K562 (cell line): Measurements from ENCODE around the gene ADK. TPM values are rescaled to one million over a fixed set of nuclear protein-coding genes. Genes with fewer than 3 reads are reported as not detected.

Source experiments
- ATAC-seq: fragments of 200-7000 bp; cut with Tn5 transposase; 3 replicates; pipeline ENCODE4 v1.9.1; 2020; ENCODE audit warnings: moderate library complexity
- BruUV-seq: library from RNA; stranded (reverse); fragments of 400-500 nt; replicated peaks from 2 replicates; lab custom pipeline; 2021; lab: Mats Ljungman, UMichigan
- CTCF ChIA-PET: fragments of 300-600 bp; formaldehyde crosslinking; extraction: SDS; loops from one replicate; lab custom pipeline; 2021; ENCODE audit warnings: low intra/inter-chr PET ratio; lab: Yijun Ruan, JAX
- POLR2A ChIA-PET: fragments of 300-600, 350-650 bp; sonication (Branson Sonifier 250); formaldehyde crosslinking; extraction: SDS; loops from one replicate; lab custom pipeline; 2021; ENCODE audit warnings: antibody characterized with exemption, inconsistent platforms; lab: Yijun Ruan, JAX
- DNase-seq, 4 experiments: peaks; one replicate each; pipeline versions ENCODE4 v3.0.0 to v3.0.0-alpha.2; 2011 to 2018; ENCODE audit warnings: low spot score in 3 of 4, mixed read lengths in 3 of 4; ENCODE audit errors: extremely low read depth in 1 of 4
- FAIRE-seq: peaks from 2 replicates; lab custom pipeline; 2011; peaks lifted over from hg19 to GRCh38; lab: Jason Lieb, UNC
- H2AFZ ChIP-seq: 2 replicates; pipeline ENCODE4 v1.6.0; 2011; ENCODE audit warnings: low read depth, low read length, control low read depth, inconsistent platforms
- H3K27ac ChIP-seq: fragments of 200-600 bp; 3 replicates; pipeline ENCODE4 v1.8.0; 2011; ENCODE audit warnings: low read depth, mild to moderate bottlenecking, control low read depth, inconsistent platforms, low read length, moderate library complexity, mixed read lengths; ENCODE audit errors: extremely low read depth
- H3K27me3 ChIP-seq, 2 experiments: fragments of 300-600 bp in 1 of 2; 2 replicates in 1 of 2; 3 replicates in 1 of 2; pipeline versions ENCODE4 v1.6.0 to v1.8.0; 2011; ENCODE audit warnings: inconsistent platforms in 2 of 2, low read length in 2 of 2, mild to moderate bottlenecking in 1 of 2, mixed read lengths in 1 of 2, moderate library complexity in 1 of 2; ENCODE audit not compliant: control insufficient read depth in 2 of 2, insufficient read depth in 2 of 2
- H3K36me3 ChIP-seq: fragments of 300-600 bp; 3 replicates; pipeline ENCODE4 v1.8.0; 2011; ENCODE audit warnings: mild to moderate bottlenecking, low read length, inconsistent platforms; ENCODE audit not compliant: control insufficient read depth, insufficient read depth
- H3K4me1 ChIP-seq, 2 experiments: fragments of 200-600 bp in 1 of 2; replicated peaks in 1 of 2; 2 replicates in 1 of 2; 3 replicates in 1 of 2; pipeline versions ENCODE4 v1.5.1 to v1.8.0; 2011; ENCODE audit warnings: inconsistent platforms in 2 of 2, low read length in 2 of 2, mild to moderate bottlenecking in 1 of 2, mixed read lengths in 1 of 2, moderate library complexity in 1 of 2; ENCODE audit not compliant: control insufficient read depth in 2 of 2, insufficient read depth in 2 of 2
- H3K4me2 ChIP-seq: 2 replicates; pipeline ENCODE4 v1.6.1; 2011; ENCODE audit warnings: low read length, control low read depth, inconsistent platforms, mixed read lengths; ENCODE audit not compliant: insufficient read depth
- H3K4me3 ChIP-seq: fragments of 200-600 bp; sonication (generic), shearing (Covaris generic); 2 replicates; pipeline ENCODE4 v1.5.1; 2016; ENCODE audit warnings: control low read depth, inconsistent platforms
- H3K79me2 ChIP-seq: fragments of 200-600 bp; 3 replicates; pipeline ENCODE4 v1.8.0; 2011; ENCODE audit warnings: low read length, inconsistent platforms; ENCODE audit not compliant: control insufficient read depth, insufficient read depth
- H3K9ac ChIP-seq, 2 experiments: 2 replicates each; pipeline versions ENCODE4 v1.6.0 to v1.6.1; 2011; ENCODE audit warnings: low read depth in 2 of 2, low read length in 2 of 2, control low read depth in 1 of 2, inconsistent platforms in 1 of 2, mild to moderate bottlenecking in 1 of 2, mixed read lengths in 1 of 2; ENCODE audit not compliant: insufficient read depth in 1 of 2
- H3K9me1 ChIP-seq: one replicate; pipeline ENCODE4 v1.6.0; 2011; ENCODE audit warnings: inconsistent platforms, mild to moderate bottlenecking, low read length, moderate library complexity; ENCODE audit not compliant: control insufficient read depth, insufficient read depth
- H3K9me3 ChIP-seq: replicated peaks from 2 replicates; pipeline ENCODE4 v1.5.1; 2011; ENCODE audit warnings: low read depth, low read length, inconsistent platforms; ENCODE audit not compliant: control insufficient read depth, insufficient read depth
- H4K20me1 ChIP-seq: replicated peaks from 2 replicates; pipeline ENCODE4 v1.6.1; 2011; ENCODE audit warnings: low read length, inconsistent platforms, mixed read lengths; ENCODE audit not compliant: control insufficient read depth, insufficient read depth
- CHD2 ChIP-seq: IDR thresholded peaks from 2 replicates; pipeline ENCODE4 v1.6.1; 2011; ENCODE audit warnings: low read depth, low read length
- FOXK2 ChIP-seq, 2 experiments: fragments of 450-650 bp; IDR thresholded peaks in 1 of 2; conservative IDR thresholded peaks in 1 of 2; 2 replicates each; pipeline ENCODE4 v1.6.1; 2016; ENCODE audit warnings: low read depth in 2 of 2, mild to moderate bottlenecking in 1 of 2
- ILK ChIP-seq: fragments of 450-650 bp; IDR thresholded peaks from 2 replicates; pipeline ENCODE4 v1.6.1; 2016; ENCODE audit warnings: missing genetic modification characterization, low read depth, mild to moderate bottlenecking, missing compliant biosample characterization, moderate library complexity, borderline replicate concordance
- NFATC3 ChIP-seq: fragments of 450-650 bp; IDR thresholded peaks from 2 replicates; pipeline ENCODE4 v1.6.1; 2017; ENCODE audit warnings: mild to moderate bottlenecking
- ZNF23 ChIP-seq: fragments of 250-450 bp; sonication (Bioruptor Pico); IDR thresholded peaks from 2 replicates; pipeline ENCODE4 v1.4.0; 2020; ENCODE audit warnings: mild to moderate bottlenecking
- ZNF263 ChIP-seq: sonication (generic); formaldehyde crosslinking; IDR thresholded peaks from 2 replicates; pipeline ENCODE4 v1.8.0; 2022; ENCODE audit warnings: mild to moderate bottlenecking, missing genetic modification reagents, borderline replicate concordance
- ZNF696 ChIP-seq: fragments of 250-450 bp; sonication (Bioruptor Pico); conservative IDR thresholded peaks from 2 replicates; pipeline ENCODE4 v1.4.0; 2020; ENCODE audit warnings: mild to moderate bottlenecking, moderate library complexity
- ZSCAN32 ChIP-seq: fragments of 450-650 bp; formaldehyde crosslinking; IDR thresholded peaks from 2 replicates; pipeline ENCODE4 v1.4.0; 2020; ENCODE audit warnings: mild to moderate bottlenecking, moderate library complexity
- WGBS: fragments of 100-300 bp; shearing (Covaris generic); methylation state at CpG from one replicate; pipeline ENCODE4 v1.1.6; 2016; ENCODE audit warnings: low coverage, mixed read lengths; ENCODE audit not compliant: insufficient coverage; ENCODE audit errors: missing lambda C conversion rate; 5-methylcytosine and 5-hydroxymethylcytosine counted together
- in situ Hi-C: fragments of 300-500 bp; cut with MboI; formaldehyde crosslinking; loops from 4 replicates; pipeline ENCODE4 v1.15.0; 2018; ENCODE audit warnings: inconsistent platforms, mixed read lengths
- intact Hi-C: fragments of 100-400 bp; cut with micrococcal nuclease; formaldehyde crosslinking; loops from 2 replicates; pipeline ENCODE4 v1.14.2; 2022
- polyA plus RNA-seq, 8 experiments: library from polyadenylated mRNA; depleted of rRNA in 4 of 8; stranded (reverse) in 5 of 8; unstranded in 3 of 8; fragments of >200 nt; fragmentation: Nextera tagmentation in 2 of 8; fragmentation: Illumina TruSeq in 1 of 8; extraction: Ambion mirVana in 2 of 8; extraction: Trizol in 1 of 8; gene quantifications; 2 replicates each; pipeline versions ENCODE4 v1.2.1 to v1.2.3, GENCODE V29; 2011 to 2014; ENCODE audit warnings: inconsistent platforms in 1 of 8, missing spikeins in 1 of 8
- total RNA-seq, 7 experiments: library from RNA; depleted of rRNA in 6 of 7; stranded (reverse); fragments of >200 nt in 6 of 7; fragmentation: Illumina TruSeq in 2 of 7; extraction: Trizol in 2 of 7; gene quantifications; 2 replicates each; pipeline versions ENCODE4 v1.2.1 to v1.2.3, GENCODE V29; 2011 to 2021; ENCODE audit warnings: low replicate concordance in 1 of 7
- TF ChIP-seq, protein P1 (sequence below): fragments of 450-650 bp; formaldehyde crosslinking; IDR thresholded peaks from 2 replicates; pipeline ENCODE4 v1.4.0; 2022; ENCODE audit warnings: missing genetic modification characterization
- TF ChIP-seq, protein P2 (sequence below): IDR thresholded peaks from 2 replicates; pipeline ENCODE4 v1.6.1; 2014; ENCODE audit warnings: antibody characterized with exemption
- TF ChIP-seq, protein P3 (sequence below), 2 experiments: fragments of 450-650 bp in 1 of 2; sonication (generic) in 1 of 2; formaldehyde crosslinking in 1 of 2; IDR thresholded peaks; 2 replicates each; pipeline versions ENCODE4 v1.7.1 to v1.9.0; 2016 to 2022; ENCODE audit warnings: inconsistent platforms in 1 of 2, mild to moderate bottlenecking in 1 of 2, missing genetic modification reagents in 1 of 2

Gene ADK
- total and polyA plus RNA-seq, 9 of the 15 experiments (the other 6 are each of a cell fraction or from before 2014, with no cell fraction given) = 54.2 to 97.8 (median 73.6) TPM

DNA sequence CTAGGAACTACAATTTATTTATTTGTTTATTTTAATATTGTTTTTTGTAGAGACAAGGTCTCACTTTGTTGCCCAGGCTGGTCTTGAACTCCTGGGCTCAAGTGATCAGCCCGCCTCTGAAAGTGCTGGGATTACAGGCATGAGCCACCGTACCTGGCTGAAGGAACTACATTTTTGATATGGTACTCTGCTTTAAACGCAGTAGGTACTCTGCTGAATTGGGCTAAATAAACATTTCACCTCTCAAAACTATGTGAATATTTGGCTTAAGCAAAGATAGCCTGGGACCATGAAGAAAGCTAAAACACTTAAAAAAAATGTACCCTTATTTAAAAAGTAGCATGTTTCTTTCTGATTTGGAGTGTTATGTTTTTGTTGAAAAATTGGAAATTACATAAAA lies 138.2 kb downstream of the ADK start:
- no peak overlapping the region for H3K4me2 ChIP-seq
- no TSS peak for BruUV-seq
- H3K4me3 ChIP-seq = no peak overlapping the region
- ChIA-PET CTCF (interaction anchor here (0.7 kb wide), 1 partner anchor 47 kb away, joined by 3 read pairs; no protein-coding TSS in a partner anchor), POLR2A (interaction anchor here (1.0 kb wide), 1 partner anchor 17 kb away, joined by 3 read pairs; no protein-coding TSS in a partner anchor)
- H3K36me3 ChIP-seq = no peaks in the 10 kb centered on the region
- in situ Hi-C loops = no loop called here
- no peak for ATAC-seq
- intact Hi-C loops = no loop called here
- no peaks in the 10 kb centered on the region for H3K9me3 ChIP-seq
- FAIRE-seq = no peak
- H3K9me1 ChIP-seq = no peaks in the 10 kb centered on the region
- H3K27me3 ChIP-seq = no peaks in the 10 kb centered on the region
- H3K79me2 ChIP-seq = no peaks in the 10 kb centered on the region
- no peak overlapping the region for H3K9ac ChIP-seq
- 76% methylated on average over 3 of the region's 3 CpGs for WGBS
- no peak overlapping the region for H2AFZ ChIP-seq
- peaks cover 3 to 7% of the 10 kb centered on the region in 2 experiments; a peak in 2 of 5 replicates for H3K4me1 ChIP-seq
- H3K27ac ChIP-seq = no peak overlapping the region
- no peaks in the 10 kb centered on the region for H4K20me1 ChIP-seq
- DNase-seq = no peak
- TF ChIP-seq, protein P1, sequence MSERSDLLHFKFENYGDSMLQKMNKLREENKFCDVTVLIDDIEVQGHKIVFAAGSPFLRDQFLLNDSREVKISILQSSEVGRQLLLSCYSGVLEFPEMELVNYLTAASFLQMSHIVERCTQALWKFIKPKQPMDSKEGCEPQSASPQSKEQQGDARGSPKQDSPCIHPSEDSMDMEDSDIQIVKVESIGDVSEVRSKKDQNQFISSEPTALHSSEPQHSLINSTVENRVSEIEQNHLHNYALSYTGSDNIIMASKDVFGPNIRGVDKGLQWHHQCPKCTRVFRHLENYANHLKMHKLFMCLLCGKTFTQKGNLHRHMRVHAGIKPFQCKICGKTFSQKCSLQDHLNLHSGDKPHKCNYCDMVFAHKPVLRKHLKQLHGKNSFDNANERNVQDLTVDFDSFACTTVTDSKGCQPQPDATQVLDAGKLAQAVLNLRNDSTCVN = no peak
- TF ChIP-seq ZNF23 (CRISPR knock-in tag) (no peak), NFATC3 (no peak), ILK (tag) (no peak), ZNF263 (CRISPR knock-in tag) (no peak), ZNF696 (CRISPR knock-in tag) (no peak), ZSCAN32 (no peak), CHD2 (no peak), FOXK2 (conservative IDR thresholded peaks at IDR 0.05 in 1 of 2, IDR thresholded peaks at IDR 0.05 in 1 of 2; ENCODE audit: low read depth in 2 of 2) (no peak)
- TF ChIP-seq, protein P2, sequence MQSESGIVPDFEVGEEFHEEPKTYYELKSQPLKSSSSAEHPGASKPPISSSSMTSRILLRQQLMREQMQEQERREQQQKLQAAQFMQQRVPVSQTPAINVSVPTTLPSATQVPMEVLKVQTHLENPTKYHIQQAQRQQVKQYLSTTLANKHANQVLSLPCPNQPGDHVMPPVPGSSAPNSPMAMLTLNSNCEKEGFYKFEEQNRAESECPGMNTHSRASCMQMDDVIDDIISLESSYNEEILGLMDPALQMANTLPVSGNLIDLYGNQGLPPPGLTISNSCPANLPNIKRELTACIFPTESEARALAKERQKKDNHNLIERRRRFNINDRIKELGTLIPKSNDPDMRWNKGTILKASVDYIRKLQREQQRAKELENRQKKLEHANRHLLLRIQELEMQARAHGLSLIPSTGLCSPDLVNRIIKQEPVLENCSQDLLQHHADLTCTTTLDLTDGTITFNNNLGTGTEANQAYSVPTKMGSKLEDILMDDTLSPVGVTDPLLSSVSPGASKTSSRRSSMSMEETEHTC = no peak
- TF ChIP-seq, protein P3, sequence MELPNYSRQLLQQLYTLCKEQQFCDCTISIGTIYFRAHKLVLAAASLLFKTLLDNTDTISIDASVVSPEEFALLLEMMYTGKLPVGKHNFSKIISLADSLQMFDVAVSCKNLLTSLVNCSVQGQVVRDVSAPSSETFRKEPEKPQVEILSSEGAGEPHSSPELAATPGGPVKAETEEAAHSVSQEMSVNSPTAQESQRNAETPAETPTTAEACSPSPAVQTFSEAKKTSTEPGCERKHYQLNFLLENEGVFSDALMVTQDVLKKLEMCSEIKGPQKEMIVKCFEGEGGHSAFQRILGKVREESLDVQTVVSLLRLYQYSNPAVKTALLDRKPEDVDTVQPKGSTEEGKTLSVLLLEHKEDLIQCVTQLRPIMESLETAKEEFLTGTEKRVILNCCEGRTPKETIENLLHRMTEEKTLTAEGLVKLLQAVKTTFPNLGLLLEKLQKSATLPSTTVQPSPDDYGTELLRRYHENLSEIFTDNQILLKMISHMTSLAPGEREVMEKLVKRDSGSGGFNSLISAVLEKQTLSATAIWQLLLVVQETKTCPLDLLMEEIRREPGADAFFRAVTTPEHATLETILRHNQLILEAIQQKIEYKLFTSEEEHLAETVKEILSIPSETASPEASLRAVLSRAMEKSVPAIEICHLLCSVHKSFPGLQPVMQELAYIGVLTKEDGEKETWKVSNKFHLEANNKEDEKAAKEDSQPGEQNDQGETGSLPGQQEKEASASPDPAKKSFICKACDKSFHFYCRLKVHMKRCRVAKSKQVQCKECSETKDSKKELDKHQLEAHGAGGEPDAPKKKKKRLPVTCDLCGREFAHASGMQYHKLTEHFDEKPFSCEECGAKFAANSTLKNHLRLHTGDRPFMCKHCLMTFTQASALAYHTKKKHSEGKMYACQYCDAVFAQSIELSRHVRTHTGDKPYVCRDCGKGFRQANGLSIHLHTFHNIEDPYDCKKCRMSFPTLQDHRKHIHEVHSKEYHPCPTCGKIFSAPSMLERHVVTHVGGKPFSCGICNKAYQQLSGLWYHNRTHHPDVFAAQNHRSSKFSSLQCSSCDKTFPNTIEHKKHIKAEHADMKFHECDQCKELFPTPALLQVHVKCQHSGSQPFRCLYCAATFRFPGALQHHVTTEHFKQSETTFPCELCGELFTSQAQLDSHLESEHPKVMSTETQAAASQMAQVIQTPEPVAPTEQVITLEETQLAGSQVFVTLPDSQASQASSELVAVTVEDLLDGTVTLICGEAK (IDR thresholded peaks at IDR 0.05) = no peak
- TF ChIP-seq, protein P3 (CRISPR knock-in tag; IDR thresholded peaks at IDR 0.05) = no peak
